ENCODE measurements around the gene BOC. TPM values are rescaled to one million over a fixed set of nuclear protein-coding genes. Genes with fewer than 3 reads are reported as not detected.

BOC gene
- total and polyA plus RNA-seq, 10 of the 15 experiments (the other 5 are each of a cell fraction or from before 2014, with no cell fraction given): 0.18 TPM; not detected in 9

DNA sequence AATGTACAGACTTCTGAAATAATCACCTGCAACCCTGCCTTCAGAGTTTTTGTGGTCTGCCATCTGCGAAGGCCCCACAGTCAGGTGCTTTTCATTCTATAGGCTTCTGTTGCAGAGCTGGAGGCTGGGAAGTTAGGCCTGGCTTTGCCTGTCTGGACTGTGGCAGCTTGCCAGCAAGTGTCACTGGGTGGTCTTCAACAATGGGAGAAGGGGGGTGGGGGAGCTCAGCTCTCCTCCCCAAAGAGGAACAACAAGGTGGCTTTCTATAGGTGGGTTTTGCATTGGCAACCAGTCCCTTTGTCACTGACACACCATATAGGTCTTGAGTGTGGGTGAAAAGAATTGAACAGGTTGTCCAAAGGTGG is 7.3 kb downstream of the BOC start:
- H3K27ac ChIP-seq (ENCODE audit: control insufficient read depth, insufficient read depth): no peak overlapping the region
- intact Hi-C loops (cut with micrococcal nuclease; ENCODE audit: unreplicated experiment) (no loop called here), in situ Hi-C loops (cut with MboI) (no loop called here)
- no peaks in the 10 kb centered on the region for H3K9me3 ChIP-seq (replicated peaks; ENCODE audit: control insufficient read depth, insufficient read depth, low read length)
- no peaks in the 10 kb centered on the region for H3K36me3 ChIP-seq (ENCODE audit: control insufficient read depth in 2 of 2, insufficient read depth in 2 of 2, low read length in 1 of 2)
- peaks cover under 1% of the 10 kb centered on the region for H3K4me1 ChIP-seq (ENCODE audit: control insufficient read depth, insufficient read depth, low read length)
- no peaks in the 10 kb centered on the region for H3K79me2 ChIP-seq (ENCODE audit: control insufficient read depth, insufficient read depth, low read length)
- no peak overlapping the region for H3K4me2 ChIP-seq (ENCODE audit: control insufficient read depth, insufficient read depth)
- TF ChIP-seq TCF7 (IDR thresholded peaks at IDR 0.05; ENCODE audit: borderline replicate concordance): no peak
- H3K4me3 ChIP-seq: no peak overlapping the region
- POLR2A ChIA-PET: no interaction called here
- no peak for DNase-seq (ENCODE audit: low read depth, low spot score)
- no peaks in the 10 kb centered on the region for H4K20me1 ChIP-seq (ENCODE audit: control insufficient read depth, insufficient read depth)
- SMC1A ChIA-PET (ENCODE audit: uncharacterized antibody, unreplicated experiment): no interaction called here
- H3K9ac ChIP-seq (ENCODE audit: control insufficient read depth, insufficient read depth, low read length): no peak overlapping the region
- peaks cover 2 to 15% of the 10 kb centered on the region in 2 experiments for H3K27me3 ChIP-seq (replicated peaks in 1 of 2; ENCODE audit: control insufficient read depth in 2 of 2, insufficient read depth in 2 of 2, low read length in 1 of 2)
- no peak for FAIRE-seq
- CTCF ChIA-PET: no interaction called here
- ATAC-seq: no peak
- BruUV-seq (replicated peaks): no TSS peak
- no peak overlapping the region for H2AFZ ChIP-seq (ENCODE audit: control insufficient read depth, low read depth, low read length)
- RAD21 ChIA-PET (ENCODE audit: unreplicated experiment): no interaction called here
- 37% methylated on average over 1 of the region's 1 CpG for WGBS (ENCODE audit: insufficient coverage, insufficient replicate concordance, low lambda C conversion rate, missing lambda C conversion rate)

DNA sequence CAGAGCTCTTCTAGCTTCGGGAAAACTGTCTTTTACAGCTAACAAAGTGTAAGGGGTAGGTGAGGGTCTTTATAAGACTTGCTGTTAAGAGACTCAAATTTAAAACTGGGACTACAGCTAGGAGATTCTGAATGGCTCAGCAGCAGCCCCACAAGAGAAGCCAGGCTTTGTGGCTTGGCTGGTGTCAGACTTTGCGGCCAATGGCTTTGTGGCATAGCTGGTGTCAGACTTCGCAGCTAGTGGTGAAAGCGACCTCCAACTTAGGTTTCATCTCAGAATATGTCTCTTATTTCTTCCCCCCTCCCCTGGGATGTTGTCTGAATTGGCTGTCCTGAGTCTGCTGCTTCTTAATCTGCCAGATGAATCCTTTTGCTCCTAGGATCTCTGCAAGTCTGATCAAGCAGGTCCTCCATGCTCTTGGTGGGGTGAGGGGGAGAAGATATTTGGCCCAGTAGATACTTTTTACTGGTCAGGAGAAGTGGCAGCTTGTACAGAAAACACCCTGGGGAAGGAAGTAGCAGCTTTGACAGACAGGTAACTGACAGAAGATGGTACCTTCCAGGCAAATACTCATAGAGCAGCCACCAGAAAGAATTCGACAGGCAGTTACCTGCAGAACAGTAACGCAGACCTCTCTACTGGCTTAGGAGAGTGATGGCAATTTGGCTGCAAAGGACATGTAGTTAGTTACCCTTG is 8.4 kb downstream of the BOC start:
- no peak for TF ChIP-seq KDM1A (IDR thresholded peaks at IDR 0.05; ENCODE audit: borderline replicate concordance)
- no peak for TF ChIP-seq HCFC1 (IDR thresholded peaks at IDR 0.05; ENCODE audit: low read length)
- TF ChIP-seq NBN (IDR thresholded peaks at IDR 0.05): no peak
- TF ChIP-seq ZNF384 (IDR thresholded peaks at IDR 0.05; ENCODE audit: borderline replicate concordance, low read depth, low read length): no peak
- TF ChIP-seq NRF1 (conservative IDR thresholded peaks at IDR 0.05; ENCODE audit: low read depth, low read length): no peak
- TF ChIP-seq BCL11A (IDR thresholded peaks at IDR 0.05; ENCODE audit: low read depth, low read length): no peak
- no peak for TF ChIP-seq TCF7 (IDR thresholded peaks at IDR 0.05; ENCODE audit: borderline replicate concordance)
- TF ChIP-seq, protein P1, sequence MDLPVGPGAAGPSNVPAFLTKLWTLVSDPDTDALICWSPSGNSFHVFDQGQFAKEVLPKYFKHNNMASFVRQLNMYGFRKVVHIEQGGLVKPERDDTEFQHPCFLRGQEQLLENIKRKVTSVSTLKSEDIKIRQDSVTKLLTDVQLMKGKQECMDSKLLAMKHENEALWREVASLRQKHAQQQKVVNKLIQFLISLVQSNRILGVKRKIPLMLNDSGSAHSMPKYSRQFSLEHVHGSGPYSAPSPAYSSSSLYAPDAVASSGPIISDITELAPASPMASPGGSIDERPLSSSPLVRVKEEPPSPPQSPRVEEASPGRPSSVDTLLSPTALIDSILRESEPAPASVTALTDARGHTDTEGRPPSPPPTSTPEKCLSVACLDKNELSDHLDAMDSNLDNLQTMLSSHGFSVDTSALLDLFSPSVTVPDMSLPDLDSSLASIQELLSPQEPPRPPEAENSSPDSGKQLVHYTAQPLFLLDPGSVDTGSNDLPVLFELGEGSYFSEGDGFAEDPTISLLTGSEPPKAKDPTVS (IDR thresholded peaks at IDR 0.05; ENCODE audit: low read depth, low read length): no peak
- no peaks in the 10 kb centered on the region for H3K36me3 ChIP-seq (ENCODE audit: control insufficient read depth in 2 of 2, insufficient read depth in 2 of 2, low read length in 1 of 2)
- BruUV-seq (replicated peaks): no TSS peak
- H3K9ac ChIP-seq (ENCODE audit: control insufficient read depth, insufficient read depth, low read length): no peak overlapping the region
- peaks cover 2 to 13% of the 10 kb centered on the region in 2 experiments for H3K27me3 ChIP-seq (replicated peaks in 1 of 2; ENCODE audit: control insufficient read depth in 2 of 2, insufficient read depth in 2 of 2, low read length in 1 of 2)
- H3K4me1 ChIP-seq (ENCODE audit: control insufficient read depth, insufficient read depth, low read length): peaks cover 6% of the 10 kb centered on the region
- SMC1A ChIA-PET (ENCODE audit: uncharacterized antibody, unreplicated experiment): interaction anchor here (0.6 kb wide), 1 partner anchor 86 kb away, joined by 4 read pairs; no protein-coding TSS in a partner anchor
- H3K27ac ChIP-seq (ENCODE audit: control insufficient read depth, insufficient read depth): no peak overlapping the region
- CTCF ChIA-PET: no interaction called here
- H3K79me2 ChIP-seq (ENCODE audit: control insufficient read depth, insufficient read depth, low read length): no peaks in the 10 kb centered on the region
- no peaks in the 10 kb centered on the region for H4K20me1 ChIP-seq (ENCODE audit: control insufficient read depth, insufficient read depth)
- in situ Hi-C loops (cut with MboI): no loop called here
- ATAC-seq (no peak), FAIRE-seq (no peak), DNase-seq (ENCODE audit: low read depth, low spot score) (no peak)
- no peak overlapping the region for H3K4me2 ChIP-seq (ENCODE audit: control insufficient read depth, insufficient read depth)
- POLR2A ChIA-PET: no interaction called here
- H3K9me3 ChIP-seq (replicated peaks; ENCODE audit: control insufficient read depth, insufficient read depth, low read length): no peaks in the 10 kb centered on the region
- RAD21 ChIA-PET (ENCODE audit: unreplicated experiment): no interaction called here
- no peak overlapping the region for H3K4me3 ChIP-seq
- intact Hi-C loops (cut with micrococcal nuclease; ENCODE audit: unreplicated experiment): no loop called here
- WGBS (ENCODE audit: insufficient coverage, insufficient replicate concordance, low lambda C conversion rate, missing lambda C conversion rate): 23% methylated on average over 6 of the region's 6 CpGs
- no peak overlapping the region for H2AFZ ChIP-seq (ENCODE audit: control insufficient read depth, low read depth, low read length)

Data from GM12878 (cell line).